Hematopoietic multipotent progenitor cell treated with erythropoietin and hydrocortisone succinate and interleukin-3 and kit ligand, for 17 days (in vitro differentiated cells): ENCODE data around the gene RAB9A.

Source experiments
- DNase-seq: peaks from one replicate; pipeline ENCODE4 v3.0.0-alpha.2; 2015; ENCODE audit warnings: low spot score

The RAB9A gene

DNA sequence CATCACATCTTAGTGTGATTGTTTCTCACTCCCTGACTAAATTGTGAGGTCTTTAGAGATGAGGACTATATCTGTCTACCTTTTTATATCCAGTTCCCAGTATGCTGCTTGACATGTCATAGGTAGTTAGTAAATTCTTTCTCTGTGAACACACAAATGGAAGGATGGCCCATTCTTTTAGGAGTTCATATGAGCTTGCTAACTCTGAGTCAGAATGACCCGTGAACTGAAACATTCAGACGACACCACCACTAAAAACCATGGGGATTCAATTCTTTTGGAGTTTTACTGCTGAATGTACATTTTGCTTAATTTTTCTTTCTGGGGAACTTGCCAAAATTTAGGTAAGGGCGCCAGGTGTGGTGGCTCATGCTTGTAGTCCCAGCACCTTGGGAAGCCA is 59.6 kb downstream of the RAB9A start:
- no peak for DNase-seq

DNA sequence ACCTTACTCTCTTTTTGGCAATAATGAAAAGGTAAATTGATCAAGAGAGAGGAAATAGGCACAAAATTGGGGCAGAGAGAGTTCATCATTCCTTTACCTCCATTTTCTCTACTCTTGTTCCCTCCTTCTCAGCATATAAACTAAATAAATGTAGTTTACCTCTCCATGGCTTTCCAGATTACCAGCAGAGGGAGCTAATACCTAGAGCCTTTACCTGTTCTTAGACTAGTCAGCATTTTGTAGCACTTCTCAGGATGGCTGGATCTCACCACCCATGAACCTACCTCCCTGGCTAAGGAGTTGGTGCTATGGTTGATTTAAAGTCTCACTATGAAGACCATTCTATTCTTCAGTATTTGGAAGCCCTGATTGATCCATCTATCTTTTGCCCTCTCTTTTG is 61.3 kb downstream of the RAB9A start:
- peak; percentile 73 for DNase-seq

DNA sequence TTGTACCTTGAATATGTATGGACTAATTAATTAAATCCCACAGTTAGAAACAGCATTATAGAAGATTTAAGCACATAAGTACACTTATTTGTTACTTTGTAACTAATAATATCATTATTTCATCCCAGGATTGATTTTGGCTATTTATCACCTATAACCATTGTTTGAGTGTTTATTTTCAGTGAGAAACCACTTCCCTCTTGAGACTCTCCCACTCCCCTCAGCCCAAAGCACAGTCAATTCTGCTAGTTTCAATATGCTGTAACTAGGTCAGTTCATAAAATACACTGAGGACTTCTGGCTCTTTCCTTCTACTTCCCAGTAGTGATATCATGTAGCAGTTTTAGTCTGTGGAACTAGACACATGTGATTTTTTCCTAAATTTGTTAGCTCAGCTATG is 61.9 kb downstream of the RAB9A start:
- no peak for DNase-seq

DNA sequence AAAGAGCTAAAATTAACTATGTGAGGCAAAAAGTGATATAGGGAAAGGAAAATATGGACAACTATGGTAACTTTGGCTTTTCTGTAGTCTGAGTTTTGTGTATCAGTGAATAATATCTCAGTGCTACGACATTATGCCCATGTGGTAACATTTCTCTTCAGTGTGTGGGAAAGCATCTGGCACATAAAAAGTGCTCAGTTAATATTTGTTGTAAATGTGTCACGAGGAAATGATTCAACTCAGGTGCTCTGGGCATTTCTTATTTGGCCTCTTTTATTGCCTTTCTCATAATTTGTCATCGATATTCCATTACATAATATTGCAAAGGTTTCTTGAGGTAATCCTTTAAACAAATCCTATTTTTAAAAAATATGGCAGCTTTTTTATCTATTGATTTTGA is 63.2 kb downstream of the RAB9A start:
- DNase-seq: no peak

DNA sequence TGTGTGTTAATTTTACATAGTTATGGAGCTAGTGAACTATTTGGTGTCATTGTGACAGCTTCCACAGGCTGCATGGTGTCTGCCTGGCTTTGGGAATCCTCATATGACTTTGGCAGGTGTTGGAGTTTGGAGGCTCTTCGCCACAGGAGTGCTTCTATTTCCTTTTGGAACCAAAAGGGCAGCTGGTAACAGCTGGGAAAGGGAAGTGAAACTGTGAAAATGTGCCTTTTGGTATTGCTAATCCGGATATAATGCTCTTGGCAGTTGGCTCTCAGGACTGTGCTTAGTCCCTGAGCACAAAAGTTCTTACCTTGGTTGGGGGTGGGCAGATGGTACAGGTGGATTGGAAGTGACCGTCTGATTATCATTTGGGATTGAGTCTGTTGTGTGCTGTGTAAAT is 63.7 kb downstream of the RAB9A start:
- DNase-seq: no peak

DNA sequence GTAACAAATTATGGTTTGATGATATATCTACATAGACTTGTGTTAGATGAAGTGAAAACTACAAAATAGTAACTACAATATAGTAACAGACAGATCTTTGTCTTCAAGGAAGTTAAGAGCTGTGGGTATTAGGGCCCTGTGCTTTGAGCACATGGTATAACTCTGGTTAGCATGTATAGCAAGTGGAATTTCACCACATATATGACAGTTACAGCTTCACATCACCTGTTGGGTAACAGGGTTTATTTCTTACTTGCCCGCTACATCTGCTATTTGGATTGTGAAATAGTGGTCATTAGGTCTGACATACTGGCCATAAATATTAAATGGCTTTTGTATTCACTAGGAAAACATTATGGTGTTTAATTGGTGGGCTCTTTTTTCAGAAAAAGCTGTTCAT is 65.8 kb downstream of the RAB9A start:
- DNase-seq: no peak

DNA sequence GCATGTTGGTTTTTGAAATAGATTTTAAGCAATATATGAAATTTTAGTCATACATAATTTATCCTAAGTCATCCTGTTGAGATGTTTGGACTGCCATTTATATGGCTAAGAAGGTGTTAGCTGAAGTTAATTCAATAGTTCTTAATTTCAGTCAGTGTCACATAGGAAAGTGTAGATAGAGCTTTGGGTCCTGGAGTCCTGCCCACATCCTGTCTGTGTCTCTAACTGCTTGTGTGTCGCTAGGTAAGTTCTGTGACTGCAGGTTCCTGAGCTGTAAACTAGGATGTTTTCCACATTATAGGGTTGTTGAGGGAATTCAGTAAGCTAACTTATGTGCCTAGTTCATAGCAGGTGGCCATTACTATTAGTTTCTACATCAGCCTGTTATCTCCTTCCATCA is 66.3 kb downstream of the RAB9A start:
- no peak for DNase-seq

DNA sequence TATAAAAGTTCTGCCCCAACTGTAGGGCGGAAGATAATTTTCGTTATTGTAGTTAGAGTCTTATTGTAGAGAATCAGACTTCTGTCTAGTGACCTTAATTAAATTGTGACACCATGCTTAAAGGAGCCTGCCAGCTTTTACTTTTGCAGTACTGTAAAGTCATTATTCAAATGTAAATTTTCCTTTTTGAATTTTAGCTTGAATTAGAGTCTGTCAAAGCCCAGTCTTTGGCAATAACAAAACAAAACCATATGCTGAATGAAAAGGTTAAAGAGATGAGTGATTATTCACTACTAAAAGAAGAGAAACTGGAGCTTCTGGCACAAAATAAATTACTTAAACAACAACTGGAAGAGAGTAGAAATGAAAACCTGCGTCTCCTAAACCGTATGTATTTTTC is 67.5 kb downstream of the RAB9A start:
- no peak for DNase-seq

DNA sequence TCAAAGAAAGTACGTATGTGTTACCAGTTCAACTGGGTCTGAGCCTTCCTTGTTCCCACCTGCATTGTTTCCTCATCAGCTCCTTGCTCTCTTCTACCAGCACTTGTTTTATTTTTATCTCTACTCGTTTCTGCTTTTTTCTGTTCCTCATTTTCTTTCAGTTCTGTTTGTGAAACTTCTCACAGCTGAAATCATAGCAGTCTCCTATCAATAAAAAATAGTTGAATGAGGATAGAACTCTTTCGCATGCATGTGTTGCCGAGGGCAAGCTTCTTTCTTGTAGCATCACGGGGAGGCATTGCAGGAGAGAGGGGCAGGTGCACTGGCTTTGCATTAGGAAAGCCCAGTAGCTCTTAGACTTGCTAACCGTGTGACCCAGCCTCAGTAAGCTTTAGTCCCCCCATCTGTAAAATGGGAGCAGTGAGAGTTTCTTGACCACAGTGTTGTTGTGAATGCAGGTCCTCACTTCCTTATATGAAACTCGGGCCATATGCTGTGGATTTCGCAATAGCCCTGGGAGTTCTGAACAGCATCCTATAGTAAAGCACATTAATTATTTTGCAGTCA is 70.3 kb downstream of the RAB9A start:
- DNase-seq: no peak
